ENCODE measurements around the gene TMEM35A.
A peak's percentile ranks its signal among the peaks of the same experiment; 100 is the strongest.
"Not testable (repeated sequence)": the region's sequence is repeated elsewhere in the genome, so short reads cannot be mapped to it uniquely, and the experiment has no call there.

TMEM35A gene, protein sequence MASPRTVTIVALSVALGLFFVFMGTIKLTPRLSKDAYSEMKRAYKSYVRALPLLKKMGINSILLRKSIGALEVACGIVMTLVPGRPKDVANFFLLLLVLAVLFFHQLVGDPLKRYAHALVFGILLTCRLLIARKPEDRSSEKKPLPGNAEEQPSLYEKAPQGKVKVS

DNA sequence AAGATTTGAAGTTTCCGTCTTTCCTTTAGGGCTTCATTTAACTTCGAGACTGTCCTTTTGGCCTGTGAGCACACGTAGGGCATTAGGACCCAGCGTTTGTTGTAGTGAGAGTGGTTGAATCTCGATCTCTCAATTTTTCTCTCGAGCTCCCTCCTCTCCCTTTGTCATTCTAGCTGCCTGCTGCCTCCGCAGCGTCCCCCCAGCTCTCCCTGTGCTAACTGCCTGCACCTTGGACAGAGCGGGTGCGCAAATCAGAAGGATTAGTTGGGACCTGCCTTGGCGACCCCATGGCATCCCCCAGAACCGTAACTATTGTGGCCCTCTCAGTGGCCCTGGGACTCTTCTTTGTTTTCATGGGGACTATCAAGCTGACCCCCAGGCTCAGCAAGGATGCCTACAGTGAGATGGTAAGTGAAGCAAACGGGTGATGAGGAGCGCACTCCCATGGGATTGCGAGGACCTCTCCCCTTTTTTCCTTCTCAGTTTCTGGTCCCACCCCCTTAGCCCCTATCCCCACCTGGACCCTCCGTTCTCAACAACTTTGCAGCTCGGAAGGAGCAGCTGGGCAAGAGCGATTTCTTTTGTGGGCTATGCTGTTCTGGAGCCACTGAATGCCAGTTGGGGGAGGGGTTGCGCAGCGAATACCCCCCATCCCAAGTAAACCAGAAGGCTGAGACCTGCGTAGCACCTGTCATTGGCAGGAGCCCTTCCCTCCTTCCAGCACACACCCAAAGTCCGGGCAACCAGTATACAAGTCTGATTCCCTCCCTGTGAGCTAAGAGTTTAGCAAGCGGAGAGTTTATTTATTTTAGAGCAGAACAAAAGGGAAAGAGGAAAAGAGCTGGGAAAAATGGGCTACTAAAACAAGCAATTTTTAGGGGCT lies at the start of gene TMEM35A:
TSS of gene TMEM35A (plus strand) at position 164 of the 883 bp plus-strand sequence. CDS start at position 288, 124 bp downstream.
- Histone ChIP-seq H3K9me3 (ENCODE audit: control insufficient read depth, insufficient read depth, low read length) (no peaks in the 10 kb centered on the region; the same call in 1 of the 2 replicates), H3K36me3 (ENCODE audit: insufficient read depth, low read length) (no peaks in the 10 kb centered on the region), H3K9ac (ENCODE audit: low read depth, low read length) (peak within 1 kb of the TSS; percentile 64; the same call in 1 of the 2 replicates), H3K4me1 (ENCODE audit: insufficient read depth, low read length) (peaks cover 14% of the 10 kb centered on the region)

DNA sequence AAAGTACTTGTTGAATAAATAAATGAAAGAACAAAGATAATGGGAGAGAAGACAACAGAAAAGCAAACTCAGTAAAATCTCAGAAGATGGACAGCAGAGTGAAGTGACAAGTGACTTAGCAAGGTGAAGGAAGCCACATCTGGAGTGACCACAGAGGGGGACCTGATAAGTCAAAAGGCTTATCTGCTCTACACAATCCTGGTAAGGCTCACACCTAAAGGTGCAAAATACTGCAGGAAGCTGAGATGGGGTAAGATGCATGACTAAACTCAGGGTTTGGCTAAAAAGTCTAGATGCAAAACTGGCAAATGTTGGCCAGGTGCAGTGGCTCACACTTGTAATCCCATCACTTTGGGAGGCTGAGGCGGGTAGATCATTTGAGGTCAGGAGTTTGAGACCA lies 49.0 kb upstream of the TMEM35A start:
- H3K9ac ChIP-seq (ENCODE audit: low read depth, low read length): no peak overlapping the region
- H3K36me3 ChIP-seq (ENCODE audit: insufficient read depth, low read length): no peaks in the 10 kb centered on the region
- H3K4me1 ChIP-seq (ENCODE audit: insufficient read depth, low read length): no peaks in the 10 kb centered on the region
- no peaks in the 10 kb centered on the region for H3K9me3 ChIP-seq (ENCODE audit: control insufficient read depth, insufficient read depth, low read length)

DNA sequence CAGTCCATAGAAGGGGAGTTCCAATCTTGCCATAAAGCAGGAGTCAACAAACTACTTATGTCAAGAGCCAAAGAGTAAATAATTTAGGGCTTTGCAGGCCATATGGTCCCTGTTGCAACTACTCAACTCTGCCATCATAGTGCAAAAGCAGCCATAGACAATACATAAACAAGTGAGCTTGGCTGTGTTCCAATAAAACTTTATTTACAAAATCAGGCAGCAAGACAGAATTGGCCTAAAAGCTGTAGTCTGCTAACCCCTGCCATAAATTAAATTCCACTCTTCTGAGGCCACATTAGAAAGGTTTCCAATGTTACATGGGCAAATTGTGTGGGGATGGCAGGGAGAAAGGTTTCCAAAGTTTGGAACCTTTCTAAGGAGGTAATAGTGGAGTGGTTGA lies 41.4 kb upstream of the TMEM35A start:
- Histone ChIP-seq H3K36me3 (ENCODE audit: insufficient read depth, low read length) (no peaks in the 10 kb centered on the region), H3K4me1 (ENCODE audit: insufficient read depth, low read length) (no peaks in the 10 kb centered on the region), H3K9ac (ENCODE audit: low read depth, low read length) (no peak overlapping the region), H3K9me3 (ENCODE audit: control insufficient read depth, insufficient read depth, low read length) (no peaks in the 10 kb centered on the region)

DNA sequence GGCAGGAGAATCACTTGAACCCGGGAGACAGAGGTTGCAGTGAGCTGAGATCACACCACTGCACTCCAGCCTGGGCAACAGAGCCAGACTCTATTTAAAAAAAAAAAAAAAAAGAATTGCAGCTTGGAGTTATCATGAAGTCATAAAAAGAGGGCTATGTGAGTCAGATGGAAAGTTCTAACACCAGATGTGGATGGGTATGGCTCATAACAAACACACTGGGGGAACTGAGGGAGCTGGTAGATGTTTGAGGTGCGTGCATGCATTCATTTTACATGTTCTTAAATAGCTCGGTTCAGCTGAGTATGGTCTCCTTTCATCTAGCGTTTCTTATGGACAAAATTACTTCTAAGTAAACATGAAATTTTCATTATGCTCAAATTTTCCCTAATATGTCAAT lies 38.5 kb upstream of the TMEM35A start:
- Histone ChIP-seq H3K4me1 (ENCODE audit: insufficient read depth, low read length) (no peaks in the 10 kb centered on the region), H3K9me3 (ENCODE audit: control insufficient read depth, insufficient read depth, low read length) (no peaks in the 10 kb centered on the region), H3K36me3 (ENCODE audit: insufficient read depth, low read length) (no peaks in the 10 kb centered on the region), H3K9ac (ENCODE audit: low read depth, low read length) (no peak overlapping the region)

DNA sequence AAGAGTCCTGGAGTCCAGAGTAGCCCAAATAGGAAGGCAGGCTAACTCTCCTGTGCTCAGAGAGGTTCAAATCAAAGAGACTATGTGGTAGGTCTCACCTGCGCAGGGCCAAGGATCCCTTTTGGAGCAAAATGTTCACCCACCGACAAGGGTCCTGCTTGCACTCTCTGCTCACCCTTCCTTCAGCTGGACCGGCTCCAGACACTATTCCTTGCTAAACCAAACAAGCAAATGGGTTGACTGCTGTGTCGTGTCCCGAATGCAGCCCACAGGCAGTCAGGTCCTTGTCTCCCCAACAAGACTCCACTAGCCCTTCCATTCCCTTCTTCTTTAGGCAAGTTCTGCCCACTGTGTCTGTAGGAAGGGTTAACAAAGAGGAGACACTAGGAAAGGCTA lies 27.5 kb upstream of the TMEM35A start:
- H3K9me3 ChIP-seq (ENCODE audit: control insufficient read depth, insufficient read depth, low read length): no peaks in the 10 kb centered on the region
- H3K36me3 ChIP-seq (ENCODE audit: insufficient read depth, low read length): no peaks in the 10 kb centered on the region
- no peaks in the 10 kb centered on the region; the same call in 1 of the 2 replicates for H3K4me1 ChIP-seq (ENCODE audit: insufficient read depth, low read length)
- peak overlapping the region; percentile 82 for H3K9ac ChIP-seq (ENCODE audit: low read depth, low read length)

DNA sequence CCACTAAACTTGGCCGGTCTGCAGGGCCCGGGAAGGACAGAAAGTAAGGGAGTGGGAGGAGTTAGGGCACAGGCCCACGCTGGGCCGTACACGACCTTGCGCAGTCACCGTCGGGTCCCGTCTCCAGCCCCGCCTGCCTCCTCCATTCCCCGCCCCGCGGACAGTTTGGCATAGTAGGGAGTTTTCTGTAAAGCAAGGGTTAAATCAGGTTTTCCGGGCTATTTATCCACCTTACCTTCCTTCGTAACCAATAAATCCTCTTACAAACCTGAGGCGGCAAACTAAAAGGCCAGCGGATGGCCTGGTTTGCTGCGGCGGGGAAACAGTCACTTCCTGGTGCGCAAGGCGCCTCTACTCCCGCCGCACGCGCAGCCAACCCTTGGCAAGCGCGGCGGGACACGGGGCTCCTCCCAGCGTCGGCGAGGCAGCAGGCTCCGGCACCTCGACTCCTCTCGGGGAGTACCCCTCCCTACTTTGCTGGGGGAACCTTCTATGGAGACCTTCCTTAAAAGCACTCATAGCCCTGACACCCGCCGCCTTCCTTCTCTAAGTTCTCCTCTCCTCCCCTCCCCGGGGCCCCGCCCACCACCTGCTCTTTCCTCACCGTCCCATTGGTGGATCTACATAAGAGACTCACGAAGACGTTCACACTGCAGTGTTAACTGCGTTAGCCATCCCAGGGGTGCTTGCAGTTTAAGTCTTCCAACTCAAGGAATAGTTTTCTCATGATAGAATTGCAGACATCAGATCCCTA lies 27.0 kb upstream of the TMEM35A start, which contains the start of gene TRMT2B:
TSS of gene TRMT2B (minus strand) at position 563 of the 754 bp plus-strand sequence. CDS start 9,822 bp downstream, outside the sequence.
- Histone ChIP-seq H3K36me3 (ENCODE audit: insufficient read depth, low read length) (no peaks in the 10 kb centered on the region), H3K4me1 (ENCODE audit: insufficient read depth, low read length) (no peaks in the 10 kb centered on the region; the same call in 1 of the 2 replicates), H3K9me3 (ENCODE audit: control insufficient read depth, insufficient read depth, low read length) (no peaks in the 10 kb centered on the region), H3K9ac (ENCODE audit: low read depth, low read length) (peak within 1 kb of the TSS; percentile 82)

DNA sequence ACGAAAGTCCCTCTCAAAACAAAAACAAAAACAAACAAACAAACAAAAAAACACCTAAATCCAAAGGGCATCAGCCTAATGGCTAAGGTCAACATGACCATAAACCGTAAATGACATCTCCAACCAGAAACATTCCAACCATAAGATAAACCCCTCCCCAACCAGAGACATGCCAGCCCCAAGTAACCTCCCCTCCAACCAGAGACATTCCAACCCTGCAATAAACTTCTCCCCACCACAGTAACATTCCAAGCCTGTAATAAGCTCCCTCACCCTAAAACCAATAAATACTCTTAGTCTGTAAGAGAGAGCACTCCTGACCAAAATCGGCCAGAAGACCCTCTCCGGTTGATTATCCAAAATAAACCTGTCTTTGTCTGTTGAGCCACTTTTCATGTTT lies 22.1 kb upstream of the TMEM35A start:
- not testable (repeated sequence) for H3K9me3 ChIP-seq (ENCODE audit: control insufficient read depth, insufficient read depth, low read length); H3K9ac ChIP-seq (ENCODE audit: low read depth, low read length); H3K36me3 ChIP-seq (ENCODE audit: insufficient read depth, low read length); H3K4me1 ChIP-seq (ENCODE audit: insufficient read depth, low read length)

DNA sequence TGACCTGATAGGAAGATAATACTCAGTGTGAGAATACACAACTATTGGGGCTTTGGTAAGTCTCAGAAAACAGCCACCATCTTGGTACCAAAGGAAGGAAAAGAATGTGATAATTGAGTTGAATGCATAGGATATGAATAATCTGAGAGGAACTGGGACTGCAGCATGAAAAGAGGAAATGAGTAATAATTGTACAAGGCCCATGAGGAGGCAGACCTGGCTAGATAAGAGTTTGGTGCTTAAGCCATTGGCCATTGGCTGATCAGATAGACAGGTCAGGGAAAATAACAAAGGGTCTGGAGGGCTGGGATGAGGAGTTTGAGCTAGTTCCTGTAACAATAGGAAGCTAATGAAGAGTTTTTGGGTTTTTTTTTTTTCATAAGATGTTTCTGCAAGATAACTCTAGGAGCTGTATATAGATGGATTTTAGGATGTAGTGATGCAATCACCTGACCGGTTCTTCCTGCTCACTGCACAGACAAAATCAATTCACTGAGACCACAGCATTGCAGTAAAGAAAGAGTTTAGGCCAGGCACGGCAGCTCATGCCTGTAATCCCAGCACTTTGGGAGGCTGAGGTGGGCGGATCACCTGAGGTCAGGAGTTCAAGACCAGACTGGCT lies 21.5 kb upstream of the TMEM35A start:
- H3K36me3 ChIP-seq (ENCODE audit: insufficient read depth, low read length): no peaks in the 10 kb centered on the region
- no peaks in the 10 kb centered on the region for H3K9me3 ChIP-seq (ENCODE audit: control insufficient read depth, insufficient read depth, low read length)
- no peak overlapping the region for H3K9ac ChIP-seq (ENCODE audit: low read depth, low read length)
- peaks cover 3% of the 10 kb centered on the region; the same call in 1 of the 2 replicates for H3K4me1 ChIP-seq (ENCODE audit: insufficient read depth, low read length)

DNA sequence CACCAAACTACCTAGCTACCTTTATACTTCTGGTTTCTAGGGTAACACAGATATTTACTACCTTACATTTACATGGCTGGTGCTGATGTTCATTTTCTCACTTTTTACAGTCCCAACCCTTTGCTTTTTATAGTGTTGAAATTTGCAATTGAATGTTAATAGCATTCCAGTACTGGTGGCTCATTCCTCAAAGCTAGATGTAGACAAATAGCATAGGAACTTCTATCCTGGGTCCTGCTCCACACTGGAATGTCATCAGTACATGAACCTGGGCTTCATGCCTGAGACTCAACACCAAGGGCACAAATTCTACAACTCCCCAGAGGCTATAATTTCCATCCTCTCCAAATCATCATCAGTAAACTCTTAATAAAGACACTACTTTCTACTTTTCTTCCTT lies 16.5 kb upstream of the TMEM35A start:
- no peaks in the 10 kb centered on the region for H3K9me3 ChIP-seq (ENCODE audit: control insufficient read depth, insufficient read depth, low read length)
- no peaks in the 10 kb centered on the region for H3K36me3 ChIP-seq (ENCODE audit: insufficient read depth, low read length)
- H3K4me1 ChIP-seq (ENCODE audit: insufficient read depth, low read length): peaks cover 6% of the 10 kb centered on the region; the same call in 1 of the 2 replicates
- no peak overlapping the region for H3K9ac ChIP-seq (ENCODE audit: low read depth, low read length)

DNA sequence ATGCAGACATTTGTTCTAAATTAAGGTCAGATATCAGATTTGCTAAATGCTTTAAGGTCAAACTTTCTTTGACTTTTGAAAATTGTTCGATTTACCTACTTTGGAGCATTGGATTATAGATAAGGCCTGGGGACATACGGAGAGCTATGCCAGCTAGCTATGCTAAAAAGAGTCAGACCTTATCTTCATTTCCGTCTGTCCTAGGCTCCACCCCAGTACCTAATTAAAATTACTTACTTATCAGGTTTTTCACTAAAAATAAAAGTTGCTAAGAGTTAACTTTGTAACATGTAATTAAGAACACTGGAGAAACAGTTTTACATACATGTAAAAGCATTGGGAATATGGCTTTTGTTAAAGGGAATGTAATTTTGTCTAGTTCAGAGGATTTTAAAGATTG lies 7.1 kb upstream of the TMEM35A start:
- H3K36me3 ChIP-seq (ENCODE audit: insufficient read depth, low read length): no peaks in the 10 kb centered on the region
- H3K9me3 ChIP-seq (ENCODE audit: control insufficient read depth, insufficient read depth, low read length): no peaks in the 10 kb centered on the region
- no peak overlapping the region for H3K9ac ChIP-seq (ENCODE audit: low read depth, low read length)
- no peaks in the 10 kb centered on the region for H3K4me1 ChIP-seq (ENCODE audit: insufficient read depth, low read length)

DNA sequence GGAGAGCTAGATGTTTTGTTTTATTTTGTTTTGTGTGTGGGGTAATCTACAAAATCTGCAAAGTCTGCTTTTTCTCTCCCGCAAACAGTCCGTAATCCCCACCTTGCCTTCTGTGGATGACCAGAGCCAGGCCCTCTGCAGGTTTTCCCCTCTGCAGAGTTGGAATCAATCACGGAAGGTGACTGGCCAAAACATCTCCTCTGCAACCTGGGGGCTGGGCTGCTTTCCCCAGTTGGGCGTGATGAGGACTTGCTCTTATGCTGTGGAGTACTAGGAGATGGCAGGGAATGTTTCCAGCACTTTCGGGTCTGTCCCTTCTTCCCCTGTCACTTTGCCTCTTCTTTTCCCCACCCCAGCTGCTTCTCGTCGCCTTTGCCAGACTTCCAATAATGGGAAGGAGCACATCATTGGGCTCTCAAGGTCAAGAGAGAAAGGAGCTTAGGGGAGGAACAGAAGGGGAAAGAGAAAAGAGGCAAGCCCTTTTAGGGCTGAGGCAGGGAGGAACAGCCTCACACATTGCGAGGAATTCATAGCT lies 1.1 kb downstream of the TMEM35A start:
- Histone ChIP-seq H3K36me3 (ENCODE audit: insufficient read depth, low read length) (no peaks in the 10 kb centered on the region), H3K4me1 (ENCODE audit: insufficient read depth, low read length) (peaks cover 14% of the 10 kb centered on the region), H3K9me3 (ENCODE audit: control insufficient read depth, insufficient read depth, low read length) (no peaks in the 10 kb centered on the region; the same call in 1 of the 2 replicates), H3K9ac (ENCODE audit: low read depth, low read length) (peak overlapping the region; percentile 64; the same call in 1 of the 2 replicates)

DNA sequence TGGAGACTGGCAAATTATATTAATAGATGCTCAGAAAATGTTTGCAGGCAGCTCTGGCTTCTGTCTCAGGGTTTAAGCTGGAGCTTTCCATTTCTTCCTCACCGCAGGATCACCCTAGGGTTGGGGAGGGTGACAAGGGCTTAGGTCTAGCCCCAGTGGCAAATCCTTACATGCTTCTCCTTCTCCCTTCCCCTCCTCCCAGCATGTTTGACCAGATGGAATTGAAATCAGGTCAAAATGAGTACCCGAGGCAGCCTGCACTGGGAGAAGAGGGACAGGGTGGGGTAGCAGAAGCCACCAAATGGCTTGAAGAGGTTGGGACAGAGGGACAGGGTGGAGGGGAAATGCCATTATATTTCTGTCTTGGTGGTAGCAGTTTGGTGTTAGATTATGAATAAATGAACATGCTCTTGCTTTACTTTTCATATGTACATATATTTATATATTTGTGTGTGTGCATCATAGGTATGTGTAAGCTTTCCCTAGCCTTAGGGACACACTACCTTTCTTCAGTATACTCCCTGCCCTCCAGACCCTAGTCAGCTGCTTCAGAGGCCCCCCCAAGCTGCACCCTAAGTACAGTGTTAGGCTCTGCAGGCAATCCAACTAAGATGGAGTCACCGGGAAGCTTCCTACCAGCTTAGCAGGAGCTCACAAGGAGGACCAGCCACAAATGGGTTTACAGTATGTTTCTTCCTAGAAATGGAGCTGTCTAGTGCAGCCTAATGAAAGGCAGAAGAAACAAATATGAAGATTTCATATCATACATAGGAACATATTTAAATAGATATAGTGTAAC lies 1.8 kb downstream of the TMEM35A start:
- peak overlapping the region; percentile 64; the same call in 1 of the 2 replicates for H3K9ac ChIP-seq (ENCODE audit: low read depth, low read length)
- no peaks in the 10 kb centered on the region; the same call in 1 of the 2 replicates for H3K9me3 ChIP-seq (ENCODE audit: control insufficient read depth, insufficient read depth, low read length)

DNA sequence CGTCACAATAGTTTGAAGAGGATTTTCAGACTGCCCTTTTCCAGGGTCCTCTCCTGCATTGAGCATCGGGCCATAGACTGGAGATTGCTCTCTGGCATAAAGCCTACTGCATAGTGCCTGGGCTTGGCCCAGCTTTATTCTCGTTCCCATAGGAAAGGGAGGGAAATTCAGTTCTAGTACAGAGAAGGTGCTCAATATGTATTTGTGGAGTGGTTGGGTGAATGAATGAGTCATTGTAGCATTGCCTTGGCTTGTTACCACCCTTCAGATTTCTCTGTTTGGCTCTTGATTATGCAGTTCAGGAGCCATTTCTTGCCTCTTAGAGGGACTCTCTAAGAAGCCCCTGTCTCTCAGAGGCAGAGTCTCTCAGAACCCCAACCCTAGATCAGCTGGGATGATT lies 2.6 kb downstream of the TMEM35A start:
- H3K9ac ChIP-seq (ENCODE audit: low read depth, low read length): no peak overlapping the region
- no peaks in the 10 kb centered on the region; the same call in 1 of the 2 replicates for H3K9me3 ChIP-seq (ENCODE audit: control insufficient read depth, insufficient read depth, low read length)
- peaks cover 14% of the 10 kb centered on the region for H3K4me1 ChIP-seq (ENCODE audit: insufficient read depth, low read length)
- H3K36me3 ChIP-seq (ENCODE audit: insufficient read depth, low read length): no peaks in the 10 kb centered on the region

More for the DNA sequence above, 1.8 kb downstream of the TMEM35A start:
- peaks cover 14% of the 10 kb centered on the region for H3K4me1 ChIP-seq (ENCODE audit: insufficient read depth, low read length)
- H3K36me3 ChIP-seq (ENCODE audit: insufficient read depth, low read length): no peaks in the 10 kb centered on the region

Measured in ES-I3 (cell line).